Measurements from ENCODE around the gene CNPPD1.

DNA sequence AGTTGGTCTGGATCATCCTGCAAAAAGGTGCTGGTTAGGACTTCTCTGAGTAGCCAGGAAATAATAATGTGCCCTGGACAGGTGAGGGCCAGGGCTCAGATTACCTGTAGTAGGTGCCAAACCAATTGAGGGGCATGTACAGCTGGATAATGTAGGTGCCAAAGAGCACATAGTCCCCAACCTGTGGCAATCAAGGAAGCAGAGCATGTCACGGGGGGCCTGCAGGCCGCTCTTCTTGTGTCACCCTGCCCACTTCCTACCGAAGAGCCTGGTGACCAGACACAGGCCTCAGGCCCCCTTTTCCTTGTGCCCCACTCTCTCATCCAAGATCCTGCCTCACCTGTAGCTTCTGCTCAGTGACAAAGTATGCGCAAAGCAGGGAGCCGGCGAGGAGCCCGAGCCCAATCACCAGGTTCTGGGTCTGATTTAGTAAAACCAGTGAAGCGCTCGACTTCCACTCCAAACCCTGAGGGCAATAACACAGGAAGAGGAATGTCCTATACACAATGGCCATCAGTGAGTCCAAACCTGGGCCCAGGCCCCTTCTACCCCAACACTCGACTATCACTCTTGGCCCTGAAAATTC is 36.9 kb upstream of the CNPPD1 start:
- no peak for TF ChIP-seq NR3C1 (CRISPR knock-in tag; conservative IDR thresholded peaks at IDR 0.05; ENCODE audit: low read depth)
- TF ChIP-seq TCF7 (CRISPR knock-in tag; IDR thresholded peaks at IDR 0.05; ENCODE audit: low read depth): no peak
- no peak for TF ChIP-seq OVOL2 (CRISPR knock-in tag; IDR thresholded peaks at IDR 0.05; ENCODE audit: borderline replicate concordance)
- TF ChIP-seq, protein P1, sequence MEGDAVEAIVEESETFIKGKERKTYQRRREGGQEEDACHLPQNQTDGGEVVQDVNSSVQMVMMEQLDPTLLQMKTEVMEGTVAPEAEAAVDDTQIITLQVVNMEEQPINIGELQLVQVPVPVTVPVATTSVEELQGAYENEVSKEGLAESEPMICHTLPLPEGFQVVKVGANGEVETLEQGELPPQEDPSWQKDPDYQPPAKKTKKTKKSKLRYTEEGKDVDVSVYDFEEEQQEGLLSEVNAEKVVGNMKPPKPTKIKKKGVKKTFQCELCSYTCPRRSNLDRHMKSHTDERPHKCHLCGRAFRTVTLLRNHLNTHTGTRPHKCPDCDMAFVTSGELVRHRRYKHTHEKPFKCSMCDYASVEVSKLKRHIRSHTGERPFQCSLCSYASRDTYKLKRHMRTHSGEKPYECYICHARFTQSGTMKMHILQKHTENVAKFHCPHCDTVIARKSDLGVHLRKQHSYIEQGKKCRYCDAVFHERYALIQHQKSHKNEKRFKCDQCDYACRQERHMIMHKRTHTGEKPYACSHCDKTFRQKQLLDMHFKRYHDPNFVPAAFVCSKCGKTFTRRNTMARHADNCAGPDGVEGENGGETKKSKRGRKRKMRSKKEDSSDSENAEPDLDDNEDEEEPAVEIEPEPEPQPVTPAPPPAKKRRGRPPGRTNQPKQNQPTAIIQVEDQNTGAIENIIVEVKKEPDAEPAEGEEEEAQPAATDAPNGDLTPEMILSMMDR (IDR thresholded peaks at IDR 0.05): no peak
